ENCODE results near the gene HLCS.

Gene HLCS

GRCh38 chr21:36815284-36815683 is 151.2 kb downstream of the HLCS start:
- Histone ChIP-seq H3K4me2 (ENCODE audit: low read depth, low read length, poor library complexity, severe bottlenecking) (no peak overlapping the region), H3K4me3 (ENCODE audit: low read length, poor library complexity, severe bottlenecking) (no peak overlapping the region), H3K9me3 (ENCODE audit: insufficient read depth, low read depth, low read length) (no peaks in the 10 kb centered on the region), H3K27me3 (ENCODE audit: insufficient read depth, low read length, poor library complexity, severe bottlenecking) (no peaks in the 10 kb centered on the region), H2AFZ (ENCODE audit: low read length) (no peak overlapping the region), H4K20me1 (ENCODE audit: insufficient read depth, low read length, poor library complexity, severe bottlenecking) (no peaks in the 10 kb centered on the region), H3K36me3 (ENCODE audit: insufficient read depth, low read length) (no peaks in the 10 kb centered on the region), H3K4me1 (ENCODE audit: insufficient read depth, low read length, poor library complexity, severe bottlenecking) (peaks cover 5% of the 10 kb centered on the region), H3K79me2 (ENCODE audit: insufficient read depth, low read length) (no peaks in the 10 kb centered on the region), H3K9ac (ENCODE audit: low read depth, low read length, poor library complexity, severe bottlenecking) (no peak overlapping the region), H3K9me2 (replicated peaks; ENCODE audit: low read depth, low read length) (no peaks in the 10 kb centered on the region), H3F3A (ENCODE audit: low read depth) (no peaks in the 10 kb centered on the region)
- no peak for TF ChIP-seq EZH2phosphoT487 (IDR thresholded peaks at IDR 0.05; ENCODE audit: borderline replicate concordance)
- no peak for TF ChIP-seq CTCF (conservative IDR thresholded peaks at IDR 0.05; ENCODE audit: low read length)

GRCh38 chr21:36813052-36813451 is 153.4 kb downstream of the HLCS start:
- Histone ChIP-seq H3K36me3 (ENCODE audit: insufficient read depth, low read length) (no peaks in the 10 kb centered on the region), H3F3A (ENCODE audit: low read depth) (no peaks in the 10 kb centered on the region), H2AFZ (ENCODE audit: low read length) (no peak overlapping the region), H3K27me3 (ENCODE audit: insufficient read depth, low read length, poor library complexity, severe bottlenecking) (no peaks in the 10 kb centered on the region), H3K9me3 (ENCODE audit: insufficient read depth, low read depth, low read length) (no peaks in the 10 kb centered on the region), H3K4me2 (ENCODE audit: low read depth, low read length, poor library complexity, severe bottlenecking) (no peak overlapping the region), H3K9ac (ENCODE audit: low read depth, low read length, poor library complexity, severe bottlenecking) (no peak overlapping the region), H3K79me2 (ENCODE audit: insufficient read depth, low read length) (no peaks in the 10 kb centered on the region), H3K4me3 (ENCODE audit: low read length, poor library complexity, severe bottlenecking) (no peak overlapping the region), H4K20me1 (ENCODE audit: insufficient read depth, low read length, poor library complexity, severe bottlenecking) (no peaks in the 10 kb centered on the region), H3K4me1 (ENCODE audit: insufficient read depth, low read length, poor library complexity, severe bottlenecking) (peaks cover 5% of the 10 kb centered on the region), H3K9me2 (replicated peaks; ENCODE audit: low read depth, low read length) (no peaks in the 10 kb centered on the region)
- TF ChIP-seq CTCF (conservative IDR thresholded peaks at IDR 0.05; ENCODE audit: low read length), result no peak

- no peaks in the 10 kb centered on the region for H4K20me1 ChIP-seq (ENCODE audit: insufficient read depth, low read length, poor library complexity, severe bottlenecking)
- no peaks in the 10 kb centered on the region for H3K9me3 ChIP-seq (ENCODE audit: insufficient read depth, low read depth, low read length)
- H3K9ac ChIP-seq (ENCODE audit: low read depth, low read length, poor library complexity, severe bottlenecking), result no peak overlapping the region
- H3K27me3 ChIP-seq (ENCODE audit: insufficient read depth, low read length, poor library complexity, severe bottlenecking), result no peaks in the 10 kb centered on the region
- TF ChIP-seq EZH2phosphoT487 (IDR thresholded peaks at IDR 0.05; ENCODE audit: borderline replicate concordance) (no peak), CTCF (conservative IDR thresholded peaks at IDR 0.05; ENCODE audit: low read length) (no peak)
- H2AFZ ChIP-seq (ENCODE audit: low read length), result no peak overlapping the region
- peaks cover 4% of the 10 kb centered on the region for H3K4me1 ChIP-seq (ENCODE audit: insufficient read depth, low read length, poor library complexity, severe bottlenecking)
- H3K9me2 ChIP-seq (replicated peaks; ENCODE audit: low read depth, low read length), result no peaks in the 10 kb centered on the region
- H3K79me2 ChIP-seq (ENCODE audit: insufficient read depth, low read length), result no peaks in the 10 kb centered on the region
- H3K36me3 ChIP-seq (ENCODE audit: insufficient read depth, low read length), result no peaks in the 10 kb centered on the region
- no peak overlapping the region for H3K4me3 ChIP-seq (ENCODE audit: low read length, poor library complexity, severe bottlenecking)
- no peak overlapping the region for H3K4me2 ChIP-seq (ENCODE audit: low read depth, low read length, poor library complexity, severe bottlenecking)
- H3F3A ChIP-seq (ENCODE audit: low read depth), result no peaks in the 10 kb centered on the region
Measured at GRCh38 chr21:36811762-36812161, 154.7 kb downstream of the HLCS start.

All from Loucy (cell line).